Spleen (tissue), 7 donors: ENCODE results near the gene LRRC10B.

ENCODE experiments used
- POLR2A ChIP-seq, 3 donors: fragments of 450-650 bp; IDR thresholded peaks; one replicate each; pipeline ENCODE4 v1.5.1; 2017; ENCODE audit warnings: antibody characterized with exemption in 3 of 3, mild to moderate bottlenecking in 1 of 3
- TF ChIP-seq, protein P1 (sequence below), 11 experiments: fragments of 200-600 bp in 7 of 11; fragments of 450-650 bp in 4 of 11; sonication (generic) in 4 of 11; IDR thresholded peaks in 8 of 11; conservative IDR thresholded peaks in 3 of 11; 1 replicate in 7 of 11; 2 replicates in 4 of 11; pipeline versions ENCODE4 v1.4.0 to v1.8.0; 2016 to 2021; ENCODE audit warnings: antibody characterized with exemption in 11 of 11, inconsistent platforms in 4 of 11, mild to moderate bottlenecking in 1 of 11
- donor health status: DM: no; HTN: no; CAD: no; lungs with moderate emphysema.
- donor health status: DM: no; HTN: no; CAD: no.
- donor health status: DM: no; HTN: no; CAD: no.

GRCh38 chr11:61503135-61503770 lies 5.3 kb upstream of the LRRC10B start:
- no peak for TF ChIP-seq POLR2A (IDR thresholded peaks at IDR 0.05)
- TF ChIP-seq, protein P1, sequence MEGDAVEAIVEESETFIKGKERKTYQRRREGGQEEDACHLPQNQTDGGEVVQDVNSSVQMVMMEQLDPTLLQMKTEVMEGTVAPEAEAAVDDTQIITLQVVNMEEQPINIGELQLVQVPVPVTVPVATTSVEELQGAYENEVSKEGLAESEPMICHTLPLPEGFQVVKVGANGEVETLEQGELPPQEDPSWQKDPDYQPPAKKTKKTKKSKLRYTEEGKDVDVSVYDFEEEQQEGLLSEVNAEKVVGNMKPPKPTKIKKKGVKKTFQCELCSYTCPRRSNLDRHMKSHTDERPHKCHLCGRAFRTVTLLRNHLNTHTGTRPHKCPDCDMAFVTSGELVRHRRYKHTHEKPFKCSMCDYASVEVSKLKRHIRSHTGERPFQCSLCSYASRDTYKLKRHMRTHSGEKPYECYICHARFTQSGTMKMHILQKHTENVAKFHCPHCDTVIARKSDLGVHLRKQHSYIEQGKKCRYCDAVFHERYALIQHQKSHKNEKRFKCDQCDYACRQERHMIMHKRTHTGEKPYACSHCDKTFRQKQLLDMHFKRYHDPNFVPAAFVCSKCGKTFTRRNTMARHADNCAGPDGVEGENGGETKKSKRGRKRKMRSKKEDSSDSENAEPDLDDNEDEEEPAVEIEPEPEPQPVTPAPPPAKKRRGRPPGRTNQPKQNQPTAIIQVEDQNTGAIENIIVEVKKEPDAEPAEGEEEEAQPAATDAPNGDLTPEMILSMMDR (IDR thresholded peaks at IDR 0.05 in 8 of 11, conservative IDR thresholded peaks at IDR 0.05 in 3 of 11) = no peak
